ENCODE results near the gene NUP62. TPM values are rescaled to one million over a fixed set of nuclear protein-coding genes. Genes with fewer than 3 reads are reported as not detected.
A peak's percentile ranks its signal among the peaks of the same experiment; 100 is the strongest.

Gene NUP62
- total and polyA plus RNA-seq, 5 experiments from 2014 or later = 38.5 to 61.4 (median 53.9) TPM

GRCh38 chr19:49857061-49857837 is 72.1 kb downstream of the NUP62 start:
- Mint-ChIP-seq H3K4me1 (peaks cover 7 to 18% (median 11%) of the 10 kb centered on the region in 4 donors), H3K27me3 (no peaks in the 10 kb centered on the region), H3K36me3 (peaks cover 0 to 32% (median 2%) of the 10 kb centered on the region in 3 donors), H3K9me3 (no peaks in the 10 kb centered on the region), H3K4me3 (peak overlapping the region in 1 of 10 donors; percentile 30), H3K27ac (no peak overlapping the region)
- DNase-seq (no peak), ATAC-seq (no peak)
- POLR2A ChIA-PET = interaction anchor here (0.6 to 1.5 kb wide), 3 partner anchors 12 to 80 kb away, joined by 3 to 7 read pairs (median 3); no protein-coding TSS in a partner anchor

Small RNA genes within 50 kb of the gene (microRNA-seq; reads per million reads assigned to microRNA genes)
- gene MIR4750 (ENCODE audit: borderline microRNAs expressed) = not detected

Other genes with a start within 250 kb of the NUP62 start
- 1 to 10 TPM; 3.5 to 5.1 TPM for gene ADM5, start 239.9 kb downstream of the NUP62 start, total RNA-seq
- under 1 TPM in 2 of 3 donors, not detected in 1; 0.14 to 0.53 TPM for gene ADM5, start 239.9 kb downstream of the NUP62 start, polyA plus RNA-seq
- gene CPT1C, start 238.4 kb downstream of the NUP62 start, total RNA-seq = 1 to 10 TPM; 2.3 to 2.7 TPM
- gene CPT1C, start 238.4 kb downstream of the NUP62 start, polyA plus RNA-seq = under 1 TPM; 0.19 to 0.54 (median 0.40) TPM
- gene TSKS, start 166.2 kb downstream of the NUP62 start, total RNA-seq = 1 to 10 TPM; 3.5 to 4.8 TPM
- gene TSKS, start 166.2 kb downstream of the NUP62 start, polyA plus RNA-seq = 1 to 10 TPM in 1 of 3 donors, under 1 TPM in 2; 0.17 to 1.2 (median 0.40) TPM
- 10 to 100 TPM; 56.1 to 57.8 TPM for gene AP2A1, start 162.5 kb downstream of the NUP62 start, total RNA-seq
- 1 to 10 TPM; 4.5 to 6.5 (median 4.9) TPM for gene AP2A1, start 162.5 kb downstream of the NUP62 start, polyA plus RNA-seq
- gene FUZ, start 116.2 kb downstream of the NUP62 start, total RNA-seq = 10 to 100 TPM; 23.0 to 28.8 TPM
- 1 to 10 TPM; 5.4 to 7.5 (median 7.0) TPM for gene FUZ, start 116.2 kb downstream of the NUP62 start, polyA plus RNA-seq
- 10 to 100 TPM; 39.8 to 43.2 TPM for gene MED25, start 111.2 kb downstream of the NUP62 start, total RNA-seq
- 10 to 100 TPM in 2 of 3 donors, 1 to 10 TPM in 1; 7.5 to 19.2 (median 13.1) TPM for gene MED25, start 111.2 kb downstream of the NUP62 start, polyA plus RNA-seq
- 100 to 1,000 TPM; 178 to 186 TPM for gene PTOV1, start 78.3 kb downstream of the NUP62 start, total RNA-seq
- 10 to 100 TPM; 42.9 to 67.4 (median 50.9) TPM for gene PTOV1, start 78.3 kb downstream of the NUP62 start, polyA plus RNA-seq
- gene PNKP, start 61.9 kb downstream of the NUP62 start, total RNA-seq = 100 to 1,000 TPM; 170 to 176 TPM
- 10 to 100 TPM; 21.1 to 24.3 (median 21.4) TPM for gene PNKP, start 61.9 kb downstream of the NUP62 start, polyA plus RNA-seq
- 10 to 100 TPM; 28.4 to 30.4 TPM for gene AKT1S1, start 52.1 kb downstream of the NUP62 start, total RNA-seq
- gene AKT1S1, start 52.1 kb downstream of the NUP62 start, polyA plus RNA-seq = 1 to 10 TPM; 2.6 to 4.5 (median 3.9) TPM
- 10 to 100 TPM; 92.7 to 94.0 TPM for gene TBC1D17, start 51.8 kb downstream of the NUP62 start, total RNA-seq
- 10 to 100 TPM in 2 of 3 donors, 1 to 10 TPM in 1; 8.1 to 17.7 (median 11.3) TPM for gene TBC1D17, start 51.8 kb downstream of the NUP62 start, polyA plus RNA-seq
- 1 to 10 TPM in 1 of 2 experiments, under 1 TPM in 1; 0.85 to 1.1 TPM for gene IL4I1, start 32.6 kb downstream of the NUP62 start, total RNA-seq
- gene IL4I1, start 32.6 kb downstream of the NUP62 start, polyA plus RNA-seq = under 1 TPM; 0.24 to 0.26 (median 0.25) TPM
- gene ATF5, start 299 bp downstream of the NUP62 start, total RNA-seq = 1 to 10 TPM; 8.4 to 9.2 TPM
- gene ATF5, start 299 bp downstream of the NUP62 start, polyA plus RNA-seq = under 1 TPM; 0.71 to 0.97 (median 0.84) TPM
- gene SIGLEC11, start 31.7 kb upstream of the NUP62 start, total RNA-seq = not detected
- not detected for gene SIGLEC11, start 31.7 kb upstream of the NUP62 start, polyA plus RNA-seq
- 100 to 1,000 TPM in 1 of 2 experiments, 10 to 100 TPM in 1; 92.8 to 106 TPM for gene VRK3, start 95.9 kb upstream of the NUP62 start, total RNA-seq
- 10 to 100 TPM; 73.4 to 91.8 (median 81.2) TPM for gene VRK3, start 95.9 kb upstream of the NUP62 start, polyA plus RNA-seq
- 10 to 100 TPM in 1 of 2 experiments, 1 to 10 TPM in 1; 9.8 to 11.1 TPM for gene ZNF473, start 96.5 kb upstream of the NUP62 start, total RNA-seq
- gene ZNF473, start 96.5 kb upstream of the NUP62 start, polyA plus RNA-seq = 1 to 10 TPM; 3.6 to 7.0 (median 3.7) TPM
- gene IZUMO2, start 233.8 kb upstream of the NUP62 start, total RNA-seq = not detected
- gene IZUMO2, start 233.8 kb upstream of the NUP62 start, polyA plus RNA-seq = not detected

All from naive thymus-derived CD8-positive, alpha-beta T cell (primary cell).